ENCODE data around the gene HIPK3. TPM values are rescaled to one million over a fixed set of nuclear protein-coding genes. Genes with fewer than 3 reads are reported as not detected.

Gene HIPK3
- total and polyA plus RNA-seq, 9 of the 15 experiments (the other 6 are each of a cell fraction or from before 2014, with no cell fraction given) = 2.3 to 19.6 (median 7.5) TPM

GRCh38 chr11:33257897-33258630, 883 bp downstream of the HIPK3 start (continued):
- TF ChIP-seq ZFP30 (CRISPR knock-in tag; IDR thresholded peaks at IDR 0.05; ENCODE audit: borderline replicate concordance) (no peak), HDAC8 (tag; IDR thresholded peaks at IDR 0.05) (0 out of 2 replicates have a peak, but pooled peaks have one; percentile 42), PCBP2 (IDR thresholded peaks at IDR 0.05; ENCODE audit: low read depth, low read length, poor library complexity, severe bottlenecking) (no peak), CTCFL (IDR thresholded peaks at IDR 0.05; ENCODE audit: borderline replicate concordance, insufficient read depth, low read depth, low read length, poor library complexity, severe bottlenecking) (peak; percentile 24), KLF13 (tag; IDR thresholded peaks at IDR 0.05; ENCODE audit: borderline replicate concordance, low read depth) (no peak), CHCHD3 (CRISPR knock-in tag; IDR thresholded peaks at IDR 0.05) (no peak), IRF9 (tag; IDR thresholded peaks at IDR 0.05) (peak; percentile 80), ZKSCAN3 (CRISPR knock-in tag; IDR thresholded peaks at IDR 0.05) (no peak), EHMT2 (IDR thresholded peaks at IDR 0.05) (no peak), KHSRP (IDR thresholded peaks at IDR 0.05) (no peak), CLOCK (CRISPR knock-in tag; IDR thresholded peaks at IDR 0.05; ENCODE audit: borderline replicate concordance) (no peak), RBM17 (IDR thresholded peaks at IDR 0.05; ENCODE audit: borderline replicate concordance, low read depth, low read length) (no peak), BMI1 (IDR thresholded peaks at IDR 0.05; ENCODE audit: low read length) (no peak), CCNT2 (IDR thresholded peaks at IDR 0.05; ENCODE audit: borderline replicate concordance, extremely low read depth, insufficient read length, low read depth, low read length) (peak; percentile 96), FOXM1 (IDR thresholded peaks at IDR 0.05; ENCODE audit: low read depth) (no peak), FOXM1 (CRISPR knock-in tag; IDR thresholded peaks at IDR 0.05; ENCODE audit: low read depth) (no peak), ZC3H4 (CRISPR knock-in tag; IDR thresholded peaks at IDR 0.05; ENCODE audit: borderline replicate concordance) (no peak), ZNF408 (CRISPR knock-in tag; IDR thresholded peaks at IDR 0.05; ENCODE audit: low read depth) (no peak)
